ENCODE data around the gene PLEKHG4B.
A peak's percentile ranks its signal among the peaks of the same experiment; 100 is the strongest.

The PLEKHG4B gene

DNA sequence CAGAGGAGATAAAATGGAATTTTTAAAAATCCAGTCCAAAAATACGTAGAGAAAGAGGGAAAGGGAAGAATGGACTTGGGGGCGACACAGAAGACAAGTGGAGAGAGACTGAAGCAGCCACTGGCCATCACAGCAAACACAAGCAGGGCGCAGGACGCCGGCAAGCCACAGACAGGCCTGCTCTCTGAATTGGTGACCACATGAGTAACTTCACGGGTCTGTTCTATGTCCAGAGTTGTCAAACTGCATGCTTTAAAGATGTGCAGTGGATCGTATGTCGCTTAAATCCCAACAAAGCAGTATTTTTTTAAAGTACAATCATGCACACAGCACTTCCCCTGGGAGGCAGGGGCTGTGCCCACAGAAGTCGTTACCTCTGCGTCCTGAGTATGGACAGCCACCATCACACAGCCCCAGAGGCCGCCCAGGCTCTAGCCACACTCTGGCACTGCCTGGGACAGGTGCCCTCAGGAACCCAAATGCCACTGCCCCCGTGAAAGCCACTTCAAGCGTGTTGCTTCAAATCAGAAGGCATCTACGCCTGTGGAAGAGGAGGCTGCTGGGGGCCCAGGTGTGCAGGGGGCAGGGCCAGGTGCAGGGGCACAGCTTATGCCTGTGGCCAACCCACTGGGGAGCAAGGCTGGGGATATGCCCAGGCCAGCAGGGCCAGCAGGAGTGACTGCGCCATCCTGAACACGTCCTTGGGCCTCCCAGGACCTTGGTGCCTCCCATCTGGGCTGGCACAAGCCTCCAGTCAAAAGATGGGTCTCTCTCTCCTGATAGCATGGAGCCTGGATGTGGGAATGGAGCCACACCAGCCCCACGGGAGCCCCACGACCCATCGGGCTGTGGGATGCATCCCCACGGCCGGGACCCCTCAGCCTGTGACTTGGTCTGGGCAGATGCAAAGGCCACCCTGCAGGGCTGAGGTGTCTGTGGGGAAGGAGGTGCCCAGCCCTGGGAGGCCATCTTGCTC is 93.4 kb downstream of the PLEKHG4B start:
- DNase-seq (ENCODE audit: low read depth), result no peak
- TF ChIP-seq, protein P1, sequence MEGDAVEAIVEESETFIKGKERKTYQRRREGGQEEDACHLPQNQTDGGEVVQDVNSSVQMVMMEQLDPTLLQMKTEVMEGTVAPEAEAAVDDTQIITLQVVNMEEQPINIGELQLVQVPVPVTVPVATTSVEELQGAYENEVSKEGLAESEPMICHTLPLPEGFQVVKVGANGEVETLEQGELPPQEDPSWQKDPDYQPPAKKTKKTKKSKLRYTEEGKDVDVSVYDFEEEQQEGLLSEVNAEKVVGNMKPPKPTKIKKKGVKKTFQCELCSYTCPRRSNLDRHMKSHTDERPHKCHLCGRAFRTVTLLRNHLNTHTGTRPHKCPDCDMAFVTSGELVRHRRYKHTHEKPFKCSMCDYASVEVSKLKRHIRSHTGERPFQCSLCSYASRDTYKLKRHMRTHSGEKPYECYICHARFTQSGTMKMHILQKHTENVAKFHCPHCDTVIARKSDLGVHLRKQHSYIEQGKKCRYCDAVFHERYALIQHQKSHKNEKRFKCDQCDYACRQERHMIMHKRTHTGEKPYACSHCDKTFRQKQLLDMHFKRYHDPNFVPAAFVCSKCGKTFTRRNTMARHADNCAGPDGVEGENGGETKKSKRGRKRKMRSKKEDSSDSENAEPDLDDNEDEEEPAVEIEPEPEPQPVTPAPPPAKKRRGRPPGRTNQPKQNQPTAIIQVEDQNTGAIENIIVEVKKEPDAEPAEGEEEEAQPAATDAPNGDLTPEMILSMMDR (IDR thresholded peaks at IDR 0.05; ENCODE audit: control insufficient read depth, insufficient read depth, low read depth, low read length, missing control alignments), result no peak
- H3K4me3 ChIP-seq (ENCODE audit: control insufficient read depth, low read depth, low read length), result no peak overlapping the region

DNA sequence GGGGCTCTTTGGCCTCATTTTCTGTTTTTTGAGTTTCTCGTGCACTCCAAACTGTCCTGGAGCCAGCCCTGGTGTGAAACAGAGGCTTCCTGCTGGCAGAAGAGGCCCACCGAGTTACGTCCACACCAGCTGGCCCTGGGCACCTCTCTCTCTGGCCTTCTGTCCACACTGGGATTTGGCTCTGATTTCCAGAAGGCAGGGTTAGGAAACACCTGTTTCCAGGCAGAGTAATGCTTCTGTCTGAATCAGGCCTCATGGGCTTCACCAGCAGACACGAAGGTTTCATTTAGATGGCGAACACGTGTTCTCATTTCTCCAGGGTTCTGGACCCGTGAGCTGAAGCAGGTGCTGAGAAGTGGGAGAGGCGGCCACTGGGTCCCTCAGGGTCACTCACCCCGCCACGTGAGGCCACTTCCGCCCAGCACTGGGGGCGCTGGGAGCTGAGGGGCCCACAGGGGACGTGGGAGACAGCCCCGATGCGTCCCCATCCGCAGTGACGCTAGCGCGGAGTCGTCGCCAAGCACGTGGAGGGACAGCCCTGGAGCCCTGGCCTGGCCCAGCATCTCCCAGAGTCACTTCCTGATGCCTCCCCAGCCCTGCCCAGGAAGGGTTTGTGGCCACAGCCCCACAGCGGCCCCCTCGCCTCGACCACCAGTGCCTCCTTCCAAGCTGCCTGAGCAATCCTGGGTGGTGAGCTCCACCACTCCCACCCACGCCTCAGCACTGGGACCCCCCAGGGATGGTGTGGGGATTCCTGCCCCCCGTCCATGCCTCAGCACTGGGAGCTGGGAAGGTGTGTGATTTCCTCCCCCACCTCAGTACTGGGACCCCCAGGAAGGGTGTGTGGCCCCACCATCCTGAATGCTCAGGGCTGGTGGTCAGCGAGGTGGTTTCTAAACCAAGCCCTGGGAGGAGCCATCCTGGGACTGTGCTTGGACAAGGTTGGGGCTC is 94.4 kb downstream of the PLEKHG4B start:
- TF ChIP-seq, protein P1 (IDR thresholded peaks at IDR 0.05; ENCODE audit: control insufficient read depth, insufficient read depth, low read depth, low read length, missing control alignments), result no peak
- no peak overlapping the region for H3K4me3 ChIP-seq (ENCODE audit: control insufficient read depth, low read depth, low read length)
- no peak for DNase-seq (ENCODE audit: low read depth)

DNA sequence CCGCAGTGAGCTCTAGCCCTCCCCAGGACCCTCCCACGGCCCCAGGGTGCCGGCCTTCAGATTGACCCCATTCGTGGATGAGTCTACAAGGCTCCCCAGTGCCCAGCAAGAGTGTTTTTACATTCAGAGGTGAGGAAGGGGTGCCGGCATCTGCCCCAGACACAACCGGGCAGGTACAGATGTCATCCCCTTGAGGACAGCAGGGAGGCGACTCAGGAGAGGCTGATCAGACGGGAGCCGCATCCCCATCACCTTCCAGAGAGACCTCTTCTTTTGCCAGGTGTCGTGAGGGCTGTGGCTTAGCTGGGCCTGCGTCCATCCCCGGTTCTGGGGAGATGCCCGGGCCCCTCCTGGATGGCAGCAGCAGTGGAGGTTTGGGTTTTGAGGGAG is 95.1 kb downstream of the PLEKHG4B start:
- no peak overlapping the region for H3K4me3 ChIP-seq (ENCODE audit: control insufficient read depth, low read depth, low read length)
- DNase-seq (ENCODE audit: low read depth), result no peak
- TF ChIP-seq, protein P1 (IDR thresholded peaks at IDR 0.05; ENCODE audit: control insufficient read depth, insufficient read depth, low read depth, low read length, missing control alignments), result no peak

DNA sequence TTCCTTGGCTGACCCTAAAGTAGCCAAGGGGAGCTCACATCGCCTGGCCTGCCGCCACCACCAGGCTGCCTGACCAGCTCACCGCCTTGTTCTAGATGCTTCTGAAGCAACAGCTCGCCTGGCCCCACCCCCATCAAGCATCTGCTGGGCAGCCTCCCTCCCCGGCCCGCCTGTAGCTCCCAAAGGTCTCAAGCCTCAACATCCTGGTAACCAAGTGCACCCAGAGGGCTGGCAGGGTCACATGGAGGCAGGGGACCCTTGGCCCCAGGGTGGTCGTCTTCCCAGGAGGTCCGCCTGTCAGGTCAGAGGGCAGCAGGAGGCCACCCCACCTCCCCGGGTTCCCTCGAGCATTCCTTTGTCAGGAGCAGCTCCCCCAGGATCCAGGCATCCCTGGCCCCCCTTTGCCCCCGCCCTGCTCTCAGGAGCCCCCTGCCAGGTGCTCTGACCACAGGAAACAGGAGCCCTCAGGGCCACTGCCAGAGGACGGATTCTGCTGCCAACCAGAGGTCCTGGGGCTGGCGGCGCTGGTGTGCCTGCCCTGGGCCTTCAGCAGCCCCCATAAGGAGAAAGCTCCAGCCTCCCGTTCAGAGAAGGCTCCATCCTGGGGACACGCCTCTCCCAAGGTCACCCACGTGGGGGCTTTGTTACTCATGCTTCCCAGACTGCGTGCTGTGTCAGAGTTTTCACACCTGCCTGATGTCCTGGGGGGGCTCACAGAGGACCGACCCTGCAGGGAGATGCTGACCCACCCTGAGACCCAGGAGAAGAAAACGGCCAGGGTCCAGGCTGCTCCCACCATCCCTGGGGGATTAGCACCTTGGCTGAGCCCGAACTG is 95.9 kb downstream of the PLEKHG4B start:
- no peak for DNase-seq (ENCODE audit: low read depth)
- TF ChIP-seq, protein P1 (IDR thresholded peaks at IDR 0.05; ENCODE audit: control insufficient read depth, insufficient read depth, low read depth, low read length, missing control alignments), result no peak
- H3K4me3 ChIP-seq (ENCODE audit: control insufficient read depth, low read depth, low read length), result no peak overlapping the region; the same call in 1 of the 2 replicates

DNA sequence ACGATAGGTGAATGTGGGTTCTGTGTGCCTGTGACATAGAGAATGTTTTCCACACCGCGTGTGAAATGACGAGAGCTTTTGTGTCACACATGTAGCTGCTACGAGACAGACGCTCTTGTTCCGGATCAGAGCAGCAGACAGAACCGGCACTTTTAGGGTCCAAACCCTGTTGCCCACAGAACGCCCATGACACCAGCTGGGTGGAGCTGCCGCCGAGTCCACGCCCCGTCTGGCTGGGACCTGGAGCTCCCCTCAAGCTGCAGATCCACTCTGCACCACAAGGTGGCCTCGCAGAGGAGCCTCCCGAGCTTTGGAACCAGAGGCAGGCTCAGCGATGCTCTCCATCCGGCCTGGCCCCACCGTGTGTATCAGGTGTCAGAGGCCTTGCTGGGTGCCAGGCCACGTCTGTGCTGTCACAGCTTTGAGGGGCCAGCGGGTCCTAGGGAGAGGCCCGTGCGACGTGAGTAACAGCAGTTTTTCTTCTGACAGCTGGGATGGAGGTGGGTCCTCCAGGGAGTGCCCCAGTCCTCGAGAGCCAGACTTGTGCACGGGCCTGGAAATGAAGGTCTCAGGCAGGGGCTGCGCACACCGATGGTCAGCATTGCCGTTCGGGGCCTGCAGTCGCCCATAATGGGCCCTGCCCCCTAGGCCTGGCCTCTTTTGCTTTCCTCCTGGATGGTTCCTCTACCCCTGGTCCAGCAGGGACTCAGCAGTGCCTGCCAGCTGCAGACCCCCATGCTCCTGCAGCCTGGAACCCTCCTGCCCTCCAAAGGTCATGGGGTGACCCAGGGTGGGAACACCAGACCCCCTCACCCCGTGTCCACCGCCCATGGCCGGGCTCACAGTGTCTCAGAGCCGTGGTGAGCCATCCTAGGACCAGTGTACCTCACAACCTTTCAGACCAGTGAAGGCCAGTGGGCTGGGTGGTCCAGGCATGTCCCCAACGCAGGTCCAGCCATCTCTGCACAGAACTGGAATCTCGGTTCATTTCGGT is 96.8 kb downstream of the PLEKHG4B start:
- TF ChIP-seq, protein P1 (IDR thresholded peaks at IDR 0.05; ENCODE audit: control insufficient read depth, insufficient read depth, low read depth, low read length, missing control alignments), result peak; percentile 92
- peak overlapping the region; percentile 24 for H3K4me3 ChIP-seq (ENCODE audit: control insufficient read depth, low read depth, low read length)
- peak; percentile 45 for DNase-seq (ENCODE audit: low read depth)
